ENCODE measurements around the gene DPYD.

The DPYD gene

DNA sequence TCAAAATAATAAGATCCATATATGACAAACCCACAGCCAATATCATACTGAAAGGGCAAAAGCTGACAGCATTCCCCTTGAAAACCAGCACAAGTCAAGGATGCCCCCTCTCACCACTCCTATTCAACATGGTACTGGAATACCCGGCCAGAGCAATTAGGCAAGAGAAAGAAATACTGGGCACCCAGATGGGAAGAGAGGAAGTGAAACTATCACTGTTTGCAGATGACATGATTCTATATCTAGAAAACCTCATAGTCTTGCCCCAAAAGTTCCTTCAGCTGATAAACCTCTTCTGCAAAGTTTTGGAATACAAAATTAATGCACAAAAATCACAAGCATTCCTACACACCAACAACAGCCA, 756.6 kb downstream of the DPYD start:
- no peak for TF ChIP-seq CTCF (IDR thresholded peaks at IDR 0.05; ENCODE audit: control insufficient read depth, extremely low read depth, insufficient read depth)
- no peak for DNase-seq (ENCODE audit: low read depth)

DNA sequence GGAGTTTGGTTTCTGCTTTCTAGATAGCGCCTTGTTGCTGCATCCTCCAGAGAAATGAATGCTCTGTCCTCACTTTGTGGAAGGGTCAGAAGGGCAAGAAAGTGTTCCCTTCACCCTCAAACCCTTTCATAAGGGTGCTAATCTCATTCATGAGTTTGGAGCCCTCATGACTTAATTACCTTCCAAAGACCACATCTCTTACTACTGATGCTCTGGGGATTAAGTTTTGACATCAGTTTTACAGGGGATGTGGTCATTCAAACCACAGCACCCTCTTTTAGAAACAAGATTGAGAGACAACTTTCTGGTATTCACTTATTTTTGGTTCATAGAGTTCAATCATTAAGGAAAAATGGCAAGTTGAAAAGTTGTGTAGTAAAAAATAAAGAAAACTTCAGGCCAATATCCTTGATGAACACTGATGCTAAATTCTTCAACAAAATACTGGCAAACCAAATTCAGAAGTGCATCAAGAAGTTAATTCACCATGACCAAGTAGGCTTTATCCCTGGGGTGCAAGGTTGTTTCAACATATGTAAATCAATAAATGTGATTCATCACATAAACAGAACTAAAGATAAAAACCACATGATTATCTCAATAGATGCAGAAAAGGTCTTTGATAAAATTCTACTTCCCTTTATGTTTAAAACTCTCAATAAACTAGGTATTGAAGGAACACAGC, 757.1 kb downstream of the DPYD start:
- no peak for TF ChIP-seq CTCF (IDR thresholded peaks at IDR 0.05; ENCODE audit: control insufficient read depth, extremely low read depth, insufficient read depth)
- H3K4me3 ChIP-seq (ENCODE audit: low read depth, low read length), result no peak overlapping the region
- no peak for DNase-seq (ENCODE audit: low read depth)

More for the DNA sequence above, 756.6 kb downstream of the DPYD start:
- H3K4me3 ChIP-seq (ENCODE audit: low read depth, low read length), result no peak overlapping the region

DNA sequence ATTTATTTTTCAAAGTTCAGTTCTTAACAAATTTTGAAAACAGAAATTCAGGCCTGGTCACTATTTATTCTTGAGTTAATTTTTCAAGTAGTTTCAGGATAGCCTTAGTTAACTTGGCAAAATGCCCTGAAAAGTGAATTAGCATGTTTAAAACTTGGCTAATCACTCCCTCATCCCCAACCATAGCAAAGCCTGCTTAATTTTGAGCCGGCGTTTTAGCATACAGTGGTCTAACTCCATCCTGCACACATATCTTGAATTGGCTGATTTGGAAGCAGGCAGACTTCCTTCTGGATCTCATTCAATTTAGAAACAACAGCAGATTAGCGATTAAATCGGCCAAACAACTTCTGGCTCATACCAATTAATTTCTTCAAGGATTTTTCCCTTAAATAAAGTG, 760.0 kb downstream of the DPYD start:
- DNase-seq (ENCODE audit: low read depth), result no peak
- TF ChIP-seq CTCF (IDR thresholded peaks at IDR 0.05; ENCODE audit: control insufficient read depth, extremely low read depth, insufficient read depth), result no peak
- H3K4me3 ChIP-seq (ENCODE audit: low read depth, low read length), result no peak overlapping the region

- DNase-seq (ENCODE audit: low read depth), result no peak
- H3K4me3 ChIP-seq (ENCODE audit: low read depth, low read length), result no peak overlapping the region
- no peak for TF ChIP-seq CTCF (IDR thresholded peaks at IDR 0.05; ENCODE audit: control insufficient read depth, extremely low read depth, insufficient read depth)
Measured at GRCh38 chr1:97159342-97159741, 761.5 kb downstream of the DPYD start.

DNA sequence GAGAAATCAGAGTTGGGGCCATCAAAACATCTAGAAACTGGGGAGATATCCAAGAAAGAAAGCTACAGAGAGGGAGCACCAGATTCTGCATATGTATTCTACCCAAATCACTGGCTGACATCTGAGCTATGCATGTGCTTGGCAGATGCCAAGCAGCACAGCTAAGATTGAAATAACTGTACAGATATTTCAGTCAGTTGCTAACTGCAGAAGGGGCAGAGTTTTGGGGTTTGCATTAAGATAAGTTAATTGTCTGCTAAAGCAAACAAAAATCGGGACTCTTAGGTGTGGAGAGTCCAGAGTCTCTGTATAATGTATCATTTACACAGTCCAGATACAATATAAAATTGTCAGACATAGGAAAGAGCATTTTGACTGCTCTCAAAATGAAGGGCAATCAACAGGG, 762.1 kb downstream of the DPYD start:
- H3K4me3 ChIP-seq (ENCODE audit: low read depth, low read length), result no peak overlapping the region
- no peak for TF ChIP-seq CTCF (IDR thresholded peaks at IDR 0.05; ENCODE audit: control insufficient read depth, extremely low read depth, insufficient read depth)
- DNase-seq (ENCODE audit: low read depth), result no peak

- H3K4me3 ChIP-seq (ENCODE audit: low read depth, low read length), result no peak overlapping the region
- no peak for DNase-seq (ENCODE audit: low read depth)
- no peak for TF ChIP-seq CTCF (IDR thresholded peaks at IDR 0.05; ENCODE audit: control insufficient read depth, extremely low read depth, insufficient read depth)
Measured at GRCh38 chr1:97157991-97158390, 762.8 kb downstream of the DPYD start.

- no peak for TF ChIP-seq CTCF (IDR thresholded peaks at IDR 0.05; ENCODE audit: control insufficient read depth, extremely low read depth, insufficient read depth)
- no peak for DNase-seq (ENCODE audit: low read depth)
- no peak overlapping the region for H3K4me3 ChIP-seq (ENCODE audit: low read depth, low read length)
Measured at GRCh38 chr1:97151651-97152050, 769.2 kb downstream of the DPYD start.
